HepG2 (cell line): ENCODE data around the gene MVK. TPM values are rescaled to one million over a fixed set of nuclear protein-coding genes. Genes with fewer than 3 reads are reported as not detected.

ENCODE experiments used
- JARID2 ChIP-seq: sonication (generic); formaldehyde crosslinking; IDR thresholded peaks from 2 replicates; pipeline ENCODE4 v1.8.1; 2023; ENCODE audit warnings: missing genetic modification reagents, inconsistent platforms; ENCODE audit not compliant: insufficient replicate concordance
- KDM3A ChIP-seq: IDR thresholded peaks from 2 replicates; pipeline ENCODE4 v1.6.1; 2018; ENCODE audit warnings: low read depth, missing compliant biosample characterization
- NBN ChIP-seq: fragments of 450-650 bp; conservative IDR thresholded peaks from 2 replicates; pipeline ENCODE4 v1.6.1; 2017
- NCOA5 ChIP-seq: sonication (generic); formaldehyde crosslinking; IDR thresholded peaks from 2 replicates; pipeline ENCODE4 v1.4.0; 2020; ENCODE audit warnings: missing genetic modification reagents
- SIN3A ChIP-seq: IDR thresholded peaks from 2 replicates; pipeline ENCODE4 v1.6.1; 2011; ENCODE audit warnings: low read depth, mild to moderate bottlenecking, control low read depth, low read length, borderline replicate concordance
- ZFY ChIP-seq: sonication (generic); formaldehyde crosslinking; IDR thresholded peaks from 2 replicates; pipeline ENCODE4 v1.4.0; 2020; ENCODE audit warnings: missing genetic modification reagents
- ZNF12 ChIP-seq: sonication (generic); formaldehyde crosslinking; IDR thresholded peaks from 2 replicates; pipeline ENCODE4 v1.5.0; 2020; ENCODE audit warnings: missing genetic modification reagents
- ZNF224 ChIP-seq: sonication (generic); formaldehyde crosslinking; IDR thresholded peaks from 2 replicates; pipeline ENCODE4 v1.5.0; 2020; ENCODE audit warnings: mild to moderate bottlenecking, missing genetic modification reagents
- ZNF251 ChIP-seq: sonication (generic); formaldehyde crosslinking; IDR thresholded peaks from 2 replicates; pipeline ENCODE4 v1.9.0; 2021; ENCODE audit warnings: mild to moderate bottlenecking, missing genetic modification reagents
- ZNF292 ChIP-seq: sonication (generic); formaldehyde crosslinking; IDR thresholded peaks from 2 replicates; pipeline ENCODE4 v1.8.1; 2022; ENCODE audit warnings: mild to moderate bottlenecking, low read depth, missing genetic modification reagents, borderline replicate concordance
- ZNF557 ChIP-seq: sonication (generic); formaldehyde crosslinking; IDR thresholded peaks from 2 replicates; pipeline ENCODE4 v1.4.0; 2020; ENCODE audit warnings: missing genetic modification reagents
- ZNF567 ChIP-seq: sonication (generic); formaldehyde crosslinking; IDR thresholded peaks from 2 replicates; pipeline ENCODE4 v1.8.1; 2023; ENCODE audit warnings: mild to moderate bottlenecking, missing genetic modification reagents, borderline replicate concordance
- ZNF724P ChIP-seq: sonication (generic); formaldehyde crosslinking; IDR thresholded peaks from 2 replicates; pipeline ENCODE4 v1.8.0; 2022; ENCODE audit warnings: missing genetic modification reagents, borderline replicate concordance
- polyA plus RNA-seq, 8 experiments: library from polyadenylated mRNA; depleted of rRNA in 3 of 8; stranded (reverse) in 7 of 8; unstranded in 1 of 8; fragments of >200 nt; fragmentation: Illumina TruSeq in 4 of 8; extraction: Trizol in 4 of 8; gene quantifications; 2 replicates each; pipeline versions ENCODE4 v1.2.1 to v1.2.3, GENCODE V29; 2011 to 2016; ENCODE audit warnings: low read depth in 4 of 8, missing spikeins in 1 of 8, mixed read lengths in 1 of 8; ENCODE audit not compliant: insufficient read depth in 1 of 8
- total RNA-seq, 5 experiments: library from RNA; depleted of rRNA; stranded (reverse); fragments of >200 nt; fragmentation: Illumina TruSeq; extraction: Trizol; gene quantifications; 2 replicates each; pipeline ENCODE4 v1.2.3, GENCODE V29; 2016; ENCODE audit warnings: low read depth in 1 of 5
- TF ChIP-seq, protein P1 (sequence below): IDR thresholded peaks from 2 replicates; pipeline ENCODE4 v1.6.1; 2016
- TF ChIP-seq, protein P2 (sequence below), 2 experiments: fragments of 450-650 bp in 1 of 2; sonication (generic) in 1 of 2; formaldehyde crosslinking; IDR thresholded peaks; 2 replicates each; pipeline versions ENCODE4 v1.5.0 to v1.8.0; 2020 to 2022; ENCODE audit warnings: mild to moderate bottlenecking in 1 of 2, missing genetic modification reagents in 1 of 2
- TF ChIP-seq, protein P3 (sequence below): sonication (generic); formaldehyde crosslinking; IDR thresholded peaks from 2 replicates; pipeline ENCODE4 v1.5.0; 2020; ENCODE audit warnings: missing genetic modification reagents
- TF ChIP-seq, protein P4 (sequence below): sonication (generic); formaldehyde crosslinking; IDR thresholded peaks from 2 replicates; pipeline ENCODE4 v1.5.1; 2020; ENCODE audit warnings: missing genetic modification reagents, mild to moderate bottlenecking, borderline replicate concordance
- TF ChIP-seq, protein P5 (sequence below): sonication (generic); formaldehyde crosslinking; IDR thresholded peaks from 2 replicates; pipeline ENCODE4 v1.4.0; 2020; ENCODE audit warnings: missing genetic modification reagents

Gene MVK
- total and polyA plus RNA-seq, 2 of the 13 experiments (the other 11 are each of a cell fraction or from before 2014, with no cell fraction given) = 11.6 to 66.9 TPM

DNA sequence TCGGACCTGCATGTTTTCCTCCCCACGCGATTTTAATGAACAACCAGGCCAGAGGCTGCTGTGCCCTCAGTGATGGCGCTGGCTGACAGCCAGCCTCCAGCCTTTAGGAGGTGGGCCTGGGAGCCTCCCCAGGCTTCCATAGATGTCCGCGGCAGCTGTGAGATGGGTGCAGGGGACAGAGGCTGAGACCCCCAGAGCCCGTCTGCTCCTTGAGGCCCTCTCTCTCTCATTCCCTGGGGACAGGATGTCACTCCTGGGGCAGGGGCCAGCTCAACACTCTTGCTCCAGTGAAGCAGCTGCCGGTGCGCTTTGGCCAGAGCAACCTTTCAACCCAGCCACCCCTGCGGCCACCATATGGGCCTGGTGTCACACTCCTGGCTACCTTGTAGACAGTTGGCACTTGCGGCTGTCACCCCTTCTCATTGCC is 24.8 kb downstream of the MVK start (continued):
- TF ChIP-seq JARID2 (no peak), KDM3A (CRISPR knock-in tag) (no peak), ZNF567 (no peak), NCOA5 (CRISPR knock-in tag) (no peak), ZNF251 (CRISPR knock-in tag) (no peak), ZNF557 (CRISPR knock-in tag) (no peak), ZFY (CRISPR knock-in tag) (0 out of 2 replicates have a peak, but pooled peaks have one; percentile 5), ZNF224 (CRISPR knock-in tag) (no peak), ZNF292 (CRISPR knock-in tag) (no peak; the same call in 1 of the 2 replicates), SIN3A (0 out of 2 replicates have a peak, but pooled peaks have one; percentile 37), ZNF12 (CRISPR knock-in tag) (no peak), NBN (no peak), ZNF724P (CRISPR knock-in tag) (no peak)
- TF ChIP-seq, protein P1, sequence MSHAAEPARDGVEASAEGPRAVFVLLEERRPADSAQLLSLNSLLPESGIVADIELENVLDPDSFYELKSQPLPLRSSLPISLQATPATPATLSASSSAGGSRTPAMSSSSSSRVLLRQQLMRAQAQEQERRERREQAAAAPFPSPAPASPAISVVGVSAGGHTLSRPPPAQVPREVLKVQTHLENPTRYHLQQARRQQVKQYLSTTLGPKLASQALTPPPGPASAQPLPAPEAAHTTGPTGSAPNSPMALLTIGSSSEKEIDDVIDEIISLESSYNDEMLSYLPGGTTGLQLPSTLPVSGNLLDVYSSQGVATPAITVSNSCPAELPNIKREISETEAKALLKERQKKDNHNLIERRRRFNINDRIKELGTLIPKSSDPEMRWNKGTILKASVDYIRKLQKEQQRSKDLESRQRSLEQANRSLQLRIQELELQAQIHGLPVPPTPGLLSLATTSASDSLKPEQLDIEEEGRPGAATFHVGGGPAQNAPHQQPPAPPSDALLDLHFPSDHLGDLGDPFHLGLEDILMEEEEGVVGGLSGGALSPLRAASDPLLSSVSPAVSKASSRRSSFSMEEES = no peak
- TF ChIP-seq, protein P2, sequence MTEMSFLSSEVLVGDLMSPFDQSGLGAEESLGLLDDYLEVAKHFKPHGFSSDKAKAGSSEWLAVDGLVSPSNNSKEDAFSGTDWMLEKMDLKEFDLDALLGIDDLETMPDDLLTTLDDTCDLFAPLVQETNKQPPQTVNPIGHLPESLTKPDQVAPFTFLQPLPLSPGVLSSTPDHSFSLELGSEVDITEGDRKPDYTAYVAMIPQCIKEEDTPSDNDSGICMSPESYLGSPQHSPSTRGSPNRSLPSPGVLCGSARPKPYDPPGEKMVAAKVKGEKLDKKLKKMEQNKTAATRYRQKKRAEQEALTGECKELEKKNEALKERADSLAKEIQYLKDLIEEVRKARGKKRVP (CRISPR knock-in tag; IDR thresholded peaks at IDR 0.05) = no peak
- TF ChIP-seq, protein P3, sequence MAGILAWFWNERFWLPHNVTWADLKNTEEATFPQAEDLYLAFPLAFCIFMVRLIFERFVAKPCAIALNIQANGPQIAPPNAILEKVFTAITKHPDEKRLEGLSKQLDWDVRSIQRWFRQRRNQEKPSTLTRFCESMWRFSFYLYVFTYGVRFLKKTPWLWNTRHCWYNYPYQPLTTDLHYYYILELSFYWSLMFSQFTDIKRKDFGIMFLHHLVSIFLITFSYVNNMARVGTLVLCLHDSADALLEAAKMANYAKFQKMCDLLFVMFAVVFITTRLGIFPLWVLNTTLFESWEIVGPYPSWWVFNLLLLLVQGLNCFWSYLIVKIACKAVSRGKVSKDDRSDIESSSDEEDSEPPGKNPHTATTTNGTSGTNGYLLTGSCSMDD (CRISPR knock-in tag) = no peak
- TF ChIP-seq, protein P4, sequence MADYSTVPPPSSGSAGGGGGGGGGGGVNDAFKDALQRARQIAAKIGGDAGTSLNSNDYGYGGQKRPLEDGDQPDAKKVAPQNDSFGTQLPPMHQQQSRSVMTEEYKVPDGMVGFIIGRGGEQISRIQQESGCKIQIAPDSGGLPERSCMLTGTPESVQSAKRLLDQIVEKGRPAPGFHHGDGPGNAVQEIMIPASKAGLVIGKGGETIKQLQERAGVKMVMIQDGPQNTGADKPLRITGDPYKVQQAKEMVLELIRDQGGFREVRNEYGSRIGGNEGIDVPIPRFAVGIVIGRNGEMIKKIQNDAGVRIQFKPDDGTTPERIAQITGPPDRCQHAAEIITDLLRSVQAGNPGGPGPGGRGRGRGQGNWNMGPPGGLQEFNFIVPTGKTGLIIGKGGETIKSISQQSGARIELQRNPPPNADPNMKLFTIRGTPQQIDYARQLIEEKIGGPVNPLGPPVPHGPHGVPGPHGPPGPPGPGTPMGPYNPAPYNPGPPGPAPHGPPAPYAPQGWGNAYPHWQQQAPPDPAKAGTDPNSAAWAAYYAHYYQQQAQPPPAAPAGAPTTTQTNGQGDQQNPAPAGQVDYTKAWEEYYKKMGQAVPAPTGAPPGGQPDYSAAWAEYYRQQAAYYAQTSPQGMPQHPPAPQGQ = no peak
- TF ChIP-seq, protein P5, sequence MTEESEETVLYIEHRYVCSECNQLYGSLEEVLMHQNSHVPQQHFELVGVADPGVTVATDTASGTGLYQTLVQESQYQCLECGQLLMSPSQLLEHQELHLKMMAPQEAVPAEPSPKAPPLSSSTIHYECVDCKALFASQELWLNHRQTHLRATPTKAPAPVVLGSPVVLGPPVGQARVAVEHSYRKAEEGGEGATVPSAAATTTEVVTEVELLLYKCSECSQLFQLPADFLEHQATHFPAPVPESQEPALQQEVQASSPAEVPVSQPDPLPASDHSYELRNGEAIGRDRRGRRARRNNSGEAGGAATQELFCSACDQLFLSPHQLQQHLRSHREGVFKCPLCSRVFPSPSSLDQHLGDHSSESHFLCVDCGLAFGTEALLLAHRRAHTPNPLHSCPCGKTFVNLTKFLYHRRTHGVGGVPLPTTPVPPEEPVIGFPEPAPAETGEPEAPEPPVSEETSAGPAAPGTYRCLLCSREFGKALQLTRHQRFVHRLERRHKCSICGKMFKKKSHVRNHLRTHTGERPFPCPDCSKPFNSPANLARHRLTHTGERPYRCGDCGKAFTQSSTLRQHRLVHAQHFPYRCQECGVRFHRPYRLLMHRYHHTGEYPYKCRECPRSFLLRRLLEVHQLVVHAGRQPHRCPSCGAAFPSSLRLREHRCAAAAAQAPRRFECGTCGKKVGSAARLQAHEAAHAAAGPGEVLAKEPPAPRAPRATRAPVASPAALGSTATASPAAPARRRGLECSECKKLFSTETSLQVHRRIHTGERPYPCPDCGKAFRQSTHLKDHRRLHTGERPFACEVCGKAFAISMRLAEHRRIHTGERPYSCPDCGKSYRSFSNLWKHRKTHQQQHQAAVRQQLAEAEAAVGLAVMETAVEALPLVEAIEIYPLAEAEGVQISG (CRISPR knock-in tag) = 0 out of 2 replicates have a peak, but pooled peaks have one; percentile 4
